ENCODE data around the gene ST3GAL3. TPM values are rescaled to one million over a fixed set of nuclear protein-coding genes. Genes with fewer than 3 reads are reported as not detected.

ST3GAL3 gene
- total and polyA plus RNA-seq, 2 donors (not counting 3 experiments of a cell fraction or from before 2014, with no cell fraction given) = 14.3 to 35.8 TPM

DNA sequence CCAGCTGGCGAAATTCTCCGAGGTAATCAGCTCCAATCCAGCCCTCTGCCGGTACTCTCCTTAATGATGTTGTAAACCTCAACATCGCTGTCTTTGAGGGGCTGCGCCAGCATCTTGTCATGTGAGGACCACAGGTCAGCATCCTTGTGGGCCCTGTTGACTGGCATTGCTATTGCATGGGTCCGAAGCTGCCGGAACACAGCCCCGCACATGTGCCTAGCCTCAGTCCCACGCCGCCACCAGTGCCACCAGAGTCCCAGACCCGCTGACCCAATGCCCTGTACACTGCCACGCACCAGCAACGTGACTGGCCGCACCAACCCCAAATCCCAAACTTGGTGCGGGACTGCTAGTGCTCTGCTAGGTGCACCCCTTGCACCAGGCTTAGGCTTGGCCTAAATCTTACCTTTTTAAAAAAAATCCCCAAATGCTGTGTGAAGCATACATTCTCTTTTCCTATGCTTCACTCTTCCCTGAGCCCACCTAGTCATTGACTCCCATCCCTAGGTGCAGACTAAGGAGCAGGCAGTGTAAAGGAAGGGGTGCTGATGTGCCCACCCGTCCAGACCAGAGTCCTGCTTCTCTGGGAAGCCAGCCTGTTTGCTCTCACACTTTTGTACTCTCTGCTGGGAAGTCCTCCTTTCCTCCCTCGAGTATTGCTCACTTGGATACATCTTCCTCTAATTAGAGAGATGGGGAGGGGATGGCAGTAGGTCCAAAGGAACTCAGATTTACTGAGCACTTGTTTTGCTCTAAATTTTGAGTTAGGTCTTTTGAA, 144.4 kb downstream of the ST3GAL3 start:
- no peak for TF ChIP-seq EZH2 (IDR thresholded peaks at IDR 0.05; ENCODE audit: borderline replicate concordance, low read depth, low read length, severe bottlenecking)
- no peak for TF ChIP-seq MYC (IDR thresholded peaks at IDR 0.05; ENCODE audit: low read depth, low read length)
- TF ChIP-seq POLR2A (IDR thresholded peaks at IDR 0.05; ENCODE audit: low read depth, low read length) = no peak
- no peak for TF ChIP-seq POLR2AphosphoS5 (IDR thresholded peaks at IDR 0.05; ENCODE audit: insufficient read depth, low read depth, low read length)
- TF ChIP-seq GATA2 (IDR thresholded peaks at IDR 0.05; ENCODE audit: insufficient read depth, insufficient read length, low read depth, low read length) = no peak
- TF ChIP-seq, protein P1, sequence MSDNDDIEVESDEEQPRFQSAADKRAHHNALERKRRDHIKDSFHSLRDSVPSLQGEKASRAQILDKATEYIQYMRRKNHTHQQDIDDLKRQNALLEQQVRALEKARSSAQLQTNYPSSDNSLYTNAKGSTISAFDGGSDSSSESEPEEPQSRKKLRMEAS (IDR thresholded peaks at IDR 0.05; ENCODE audit: insufficient read depth, insufficient read length) = no peak
- TF ChIP-seq, protein P2, sequence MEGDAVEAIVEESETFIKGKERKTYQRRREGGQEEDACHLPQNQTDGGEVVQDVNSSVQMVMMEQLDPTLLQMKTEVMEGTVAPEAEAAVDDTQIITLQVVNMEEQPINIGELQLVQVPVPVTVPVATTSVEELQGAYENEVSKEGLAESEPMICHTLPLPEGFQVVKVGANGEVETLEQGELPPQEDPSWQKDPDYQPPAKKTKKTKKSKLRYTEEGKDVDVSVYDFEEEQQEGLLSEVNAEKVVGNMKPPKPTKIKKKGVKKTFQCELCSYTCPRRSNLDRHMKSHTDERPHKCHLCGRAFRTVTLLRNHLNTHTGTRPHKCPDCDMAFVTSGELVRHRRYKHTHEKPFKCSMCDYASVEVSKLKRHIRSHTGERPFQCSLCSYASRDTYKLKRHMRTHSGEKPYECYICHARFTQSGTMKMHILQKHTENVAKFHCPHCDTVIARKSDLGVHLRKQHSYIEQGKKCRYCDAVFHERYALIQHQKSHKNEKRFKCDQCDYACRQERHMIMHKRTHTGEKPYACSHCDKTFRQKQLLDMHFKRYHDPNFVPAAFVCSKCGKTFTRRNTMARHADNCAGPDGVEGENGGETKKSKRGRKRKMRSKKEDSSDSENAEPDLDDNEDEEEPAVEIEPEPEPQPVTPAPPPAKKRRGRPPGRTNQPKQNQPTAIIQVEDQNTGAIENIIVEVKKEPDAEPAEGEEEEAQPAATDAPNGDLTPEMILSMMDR (IDR thresholded peaks at IDR 0.05; ENCODE audit: extremely low read depth in 1 of 2, insufficient read depth in 1 of 2, low read depth in 1 of 2, low read length in 2 of 2) = no peak
- TF ChIP-seq JUN (IDR thresholded peaks at IDR 0.05; ENCODE audit: borderline replicate concordance, insufficient read depth, insufficient read length, low read depth) = no peak
- no peak for TF ChIP-seq FOS (IDR thresholded peaks at IDR 0.05; ENCODE audit: borderline replicate concordance, insufficient read depth, low read length)
- no peaks in the 10 kb centered on the region for H3K9me1 ChIP-seq (replicated peaks; ENCODE audit: control insufficient read depth, extremely low read depth, insufficient read depth, low read length)
- H3K4me2 ChIP-seq (ENCODE audit: insufficient read depth, low read length) = no peak overlapping the region
- dilution Hi-C loops (cut with MboI; ENCODE audit: extremely low pct_ligation_motif_present, low sequenced_read_pairs) (no loop called here), intact Hi-C loops (cut with micrococcal nuclease) (loop anchor here (5.0 kb wide), 1 partner anchor 81 kb away; the partner anchor contains the start of gene ARTN)
- BruUV-seq (replicated peaks) = no TSS peak
- FAIRE-seq (no peak), DNase-seq (ENCODE audit: low read depth, low spot score) (no peak)
- no peak overlapping the region for H3K4me3 ChIP-seq (replicated peaks in 1 of 3; ENCODE audit: insufficient read depth in 1 of 3, low read depth in 1 of 3, low read length in 3 of 3)
- H2AFZ ChIP-seq (ENCODE audit: low read depth, low read length) = no peak overlapping the region
- H3K4me1 ChIP-seq (ENCODE audit: control insufficient read depth, extremely low read depth, insufficient read depth, low read length) = peaks cover 12% of the 10 kb centered on the region
- H3K27ac ChIP-seq (ENCODE audit: insufficient read depth, low read depth, low read length) = no peak overlapping the region
- H3K36me3 ChIP-seq (ENCODE audit: control insufficient read depth in 2 of 2, extremely low read depth in 1 of 2, insufficient read depth in 2 of 2, low read length in 2 of 2) = no peaks in the 10 kb centered on the region
- no peak overlapping the region for H3K9ac ChIP-seq (replicated peaks; ENCODE audit: extremely low read depth, insufficient read depth, low read length)
- H3K9me3 ChIP-seq (replicated peaks; ENCODE audit: control insufficient read depth, insufficient read depth, low read length) = no peaks in the 10 kb centered on the region
- H3K27me3 ChIP-seq (ENCODE audit: control insufficient read depth in 2 of 2, insufficient read depth in 2 of 2, low read length in 2 of 2) = peaks cover 0 to 3% of the 10 kb centered on the region in 2 experiments
- H4K20me1 ChIP-seq (replicated peaks; ENCODE audit: control insufficient read depth, extremely low read depth, insufficient read depth, low read length) = peaks cover 11% of the 10 kb centered on the region
- ChIA-PET CTCF (interaction anchor here (0.8 to 3.2 kb wide), 2 partner anchors 88 to 89 kb away, joined by 3 to 18 read pairs; no protein-coding TSS in a partner anchor), POLR2A (no interaction called here)
- no peaks in the 10 kb centered on the region for H3K79me2 ChIP-seq (ENCODE audit: control insufficient read depth, insufficient read depth, low read length)
